ENCODE data around the gene LRP1B.
"Not testable (repeated sequence)": the region's sequence is repeated elsewhere in the genome, so short reads cannot be mapped to it uniquely, and the experiment has no call there.

Gene LRP1B

DNA sequence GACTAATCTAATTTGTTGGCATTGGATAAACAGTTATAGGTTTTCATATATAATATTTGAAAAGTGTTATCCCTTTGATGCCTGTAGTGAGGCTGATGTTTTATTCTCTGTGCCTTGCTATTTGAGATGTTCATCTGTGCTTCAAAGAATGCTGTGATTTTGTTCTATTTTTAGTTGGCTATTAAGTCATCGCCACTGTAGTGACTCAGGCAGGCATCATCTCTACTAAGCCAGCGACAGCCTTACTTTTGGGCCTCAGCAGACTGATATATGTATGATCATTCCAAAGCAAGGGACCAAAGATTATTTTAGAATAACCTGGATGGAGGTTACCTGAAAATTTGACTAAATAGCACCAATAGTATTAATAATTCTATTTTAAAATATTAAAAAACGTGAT lies 1676.1 kb downstream of the LRP1B start:
- no peak for DNase-seq (ENCODE audit: low read depth)
- no peak overlapping the region for H3K4me3 ChIP-seq (ENCODE audit: low read length)
- TF ChIP-seq, protein P1, sequence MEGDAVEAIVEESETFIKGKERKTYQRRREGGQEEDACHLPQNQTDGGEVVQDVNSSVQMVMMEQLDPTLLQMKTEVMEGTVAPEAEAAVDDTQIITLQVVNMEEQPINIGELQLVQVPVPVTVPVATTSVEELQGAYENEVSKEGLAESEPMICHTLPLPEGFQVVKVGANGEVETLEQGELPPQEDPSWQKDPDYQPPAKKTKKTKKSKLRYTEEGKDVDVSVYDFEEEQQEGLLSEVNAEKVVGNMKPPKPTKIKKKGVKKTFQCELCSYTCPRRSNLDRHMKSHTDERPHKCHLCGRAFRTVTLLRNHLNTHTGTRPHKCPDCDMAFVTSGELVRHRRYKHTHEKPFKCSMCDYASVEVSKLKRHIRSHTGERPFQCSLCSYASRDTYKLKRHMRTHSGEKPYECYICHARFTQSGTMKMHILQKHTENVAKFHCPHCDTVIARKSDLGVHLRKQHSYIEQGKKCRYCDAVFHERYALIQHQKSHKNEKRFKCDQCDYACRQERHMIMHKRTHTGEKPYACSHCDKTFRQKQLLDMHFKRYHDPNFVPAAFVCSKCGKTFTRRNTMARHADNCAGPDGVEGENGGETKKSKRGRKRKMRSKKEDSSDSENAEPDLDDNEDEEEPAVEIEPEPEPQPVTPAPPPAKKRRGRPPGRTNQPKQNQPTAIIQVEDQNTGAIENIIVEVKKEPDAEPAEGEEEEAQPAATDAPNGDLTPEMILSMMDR (conservative IDR thresholded peaks at IDR 0.05; ENCODE audit: low read depth, low read length) = no peak

DNA sequence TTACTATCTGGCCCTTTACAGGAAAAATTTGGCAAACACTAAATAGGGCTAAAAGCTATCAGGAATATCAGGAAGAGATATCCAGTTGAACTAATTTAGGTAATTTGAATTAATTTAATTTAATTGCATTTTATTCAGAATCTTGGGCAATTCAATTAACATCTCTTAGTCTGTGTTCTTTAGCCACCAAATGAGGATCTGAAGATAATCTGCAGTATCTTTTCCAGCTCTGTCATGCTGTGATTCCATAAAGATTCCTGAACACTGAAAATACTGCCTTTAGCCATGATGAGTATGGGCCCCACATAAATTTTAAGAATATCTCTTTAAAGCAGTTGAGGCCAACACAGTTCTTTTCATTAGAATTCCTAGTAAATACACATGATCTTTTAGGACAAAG lies 1679.5 kb downstream of the LRP1B start:
- TF ChIP-seq, protein P1 (conservative IDR thresholded peaks at IDR 0.05; ENCODE audit: low read depth, low read length) = no peak
- no peak for DNase-seq (ENCODE audit: low read depth)
- H3K4me3 ChIP-seq (ENCODE audit: low read length) = no peak overlapping the region

DNA sequence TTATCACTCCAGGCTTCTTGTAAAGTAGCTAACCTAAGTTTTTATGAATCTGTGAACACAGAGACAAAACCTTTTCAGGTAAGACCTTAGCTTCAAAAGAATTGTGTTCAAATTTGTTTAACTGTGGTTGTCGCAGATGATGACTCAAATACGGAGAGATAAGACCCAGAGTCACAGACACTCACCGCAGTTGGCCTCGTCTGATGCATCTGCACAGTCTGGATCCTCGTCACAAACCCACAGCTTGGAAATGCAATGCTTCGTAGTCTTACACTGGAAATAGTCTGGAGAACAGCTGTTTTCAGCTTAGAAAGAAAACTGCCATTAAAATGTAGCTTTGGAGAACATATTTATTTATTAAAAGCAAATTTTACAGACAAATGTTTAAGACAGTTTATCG lies 1688.5 kb downstream of the LRP1B start:
- no peak for DNase-seq (ENCODE audit: low read depth)
- TF ChIP-seq, protein P1 (conservative IDR thresholded peaks at IDR 0.05; ENCODE audit: low read depth, low read length) = no peak
- H3K4me3 ChIP-seq (ENCODE audit: low read length) = no peak overlapping the region

DNA sequence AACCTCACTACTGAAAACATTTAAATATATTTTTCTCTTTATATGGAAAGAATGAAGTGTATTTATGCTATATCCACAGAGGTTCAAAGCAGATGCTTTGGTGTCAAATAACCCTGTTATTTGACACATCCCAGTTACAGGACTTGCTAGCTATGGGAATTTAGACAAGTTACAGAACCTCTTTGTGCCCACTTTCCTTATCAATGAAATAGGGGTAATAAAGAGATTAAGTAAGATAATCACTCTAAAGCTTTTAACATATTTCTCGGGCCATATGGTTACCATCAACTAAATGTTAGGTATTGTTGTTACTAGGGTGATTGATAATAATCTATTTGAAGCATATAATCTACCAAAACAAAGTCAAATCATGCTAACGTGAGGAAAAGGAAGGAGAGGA lies 1690.0 kb downstream of the LRP1B start:
- DNase-seq (ENCODE audit: low read depth) = no peak
- no peak overlapping the region for H3K4me3 ChIP-seq (ENCODE audit: low read length)
- TF ChIP-seq, protein P1 (conservative IDR thresholded peaks at IDR 0.05; ENCODE audit: low read depth, low read length) = no peak

DNA sequence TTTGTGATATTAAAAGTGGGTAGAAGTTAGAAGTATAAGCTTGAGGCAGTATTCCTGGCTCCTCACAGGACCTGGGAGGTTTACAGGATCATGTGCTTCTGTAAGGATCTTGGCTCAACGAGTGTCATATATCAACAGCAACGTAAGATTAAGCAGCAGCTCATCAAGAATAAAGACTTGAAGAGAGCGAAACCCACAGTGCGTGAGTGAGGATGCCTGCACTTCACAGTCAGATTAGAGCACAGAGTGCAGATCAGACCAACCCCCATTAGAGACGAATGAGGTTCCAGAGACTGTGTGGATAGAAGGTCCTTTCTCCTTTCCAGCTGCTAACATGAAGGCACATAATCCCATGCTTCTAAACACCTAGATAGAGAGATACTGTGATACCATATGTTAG lies 1693.9 kb downstream of the LRP1B start:
- TF ChIP-seq, protein P1 (conservative IDR thresholded peaks at IDR 0.05; ENCODE audit: low read depth, low read length) = no peak
- no peak for DNase-seq (ENCODE audit: low read depth)
- H3K4me3 ChIP-seq (ENCODE audit: low read length) = no peak overlapping the region

DNA sequence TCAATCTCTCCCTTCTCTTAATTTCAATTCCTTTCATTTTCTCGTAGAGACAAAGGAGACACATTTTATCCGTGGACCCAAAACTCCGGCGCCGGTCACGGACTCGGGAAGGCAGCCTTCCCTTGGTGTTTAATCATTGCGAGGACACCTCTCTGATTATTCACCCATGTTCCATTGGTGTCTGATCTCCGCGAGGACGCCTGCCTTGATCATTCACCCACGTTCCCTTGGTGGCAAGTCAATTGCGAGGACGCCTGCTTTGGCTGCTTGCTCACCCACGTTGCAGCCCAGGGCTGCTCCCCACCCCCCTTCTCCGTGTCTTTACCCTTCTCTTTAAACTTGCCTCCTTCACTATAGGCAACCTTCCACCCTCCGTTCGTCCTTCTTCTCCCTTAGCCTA lies 1703.8 kb downstream of the LRP1B start:
- DNase-seq (ENCODE audit: low read depth) = not testable (repeated sequence)

DNA sequence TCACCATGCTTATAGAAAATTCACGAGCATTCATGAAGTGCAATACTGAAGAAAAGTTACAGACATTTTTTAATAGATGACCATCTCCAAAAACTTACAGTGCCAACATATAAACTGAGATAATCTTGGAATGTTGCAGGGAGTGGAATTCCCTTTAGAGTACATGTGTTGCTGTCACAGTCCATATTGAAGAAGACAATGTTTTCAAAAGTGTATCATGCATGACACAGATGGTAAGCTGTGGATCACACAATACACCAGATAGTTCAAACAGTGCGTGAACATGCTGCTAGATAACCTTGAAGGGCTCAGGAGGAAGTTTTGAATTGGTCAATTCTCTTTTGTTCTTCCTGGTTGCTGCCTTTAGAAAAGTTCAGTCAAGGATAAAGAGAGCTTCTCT lies 1706.3 kb downstream of the LRP1B start:
- no peak overlapping the region for H3K4me3 ChIP-seq (ENCODE audit: low read length)
- no peak for DNase-seq (ENCODE audit: low read depth)
- TF ChIP-seq, protein P1 (conservative IDR thresholded peaks at IDR 0.05; ENCODE audit: low read depth, low read length) = no peak

More for the DNA sequence above, 1703.8 kb downstream of the LRP1B start:
- H3K4me3 ChIP-seq (ENCODE audit: low read length) = not testable (repeated sequence)

DNA sequence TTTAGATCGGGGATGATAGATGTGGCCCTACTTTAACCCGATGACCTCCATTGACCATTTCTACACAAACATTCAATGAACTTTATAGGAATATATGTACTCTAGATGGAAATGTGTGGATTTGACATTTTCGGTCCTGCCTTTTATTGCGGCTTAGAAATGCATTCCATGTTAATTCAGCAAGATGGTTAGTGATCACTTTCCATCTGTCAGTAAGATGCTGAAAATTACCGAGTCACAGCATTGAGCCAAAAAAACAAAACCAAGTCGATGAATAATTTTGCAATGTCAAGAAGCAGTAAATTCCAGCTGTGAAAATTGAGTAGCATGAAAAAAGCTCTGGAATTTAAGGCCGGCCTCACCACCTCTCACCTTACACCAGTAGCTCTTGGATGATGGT lies 1708.1 kb downstream of the LRP1B start:
- H3K4me3 ChIP-seq (ENCODE audit: low read length) = no peak overlapping the region
- TF ChIP-seq, protein P1 (conservative IDR thresholded peaks at IDR 0.05; ENCODE audit: low read depth, low read length) = no peak
- no peak for DNase-seq (ENCODE audit: low read depth)
